ENCODE data around the gene RACK1. TPM values are rescaled to one million over a fixed set of nuclear protein-coding genes. Genes with fewer than 3 reads are reported as not detected.

RACK1 gene
- total and polyA plus RNA-seq, 2 of the 13 experiments (the other 11 are each of a cell fraction or from before 2014, with no cell fraction given), result 2,514 to 6,141 TPM

- TF ChIP-seq ZHX2 (IDR thresholded peaks at IDR 0.05; ENCODE audit: low read depth), result peak; percentile 93
- TF ChIP-seq ZHX2 (CRISPR knock-in tag; IDR thresholded peaks at IDR 0.05; ENCODE audit: borderline replicate concordance), result no peak
- peak; percentile 68 for TF ChIP-seq ZGPAT (CRISPR knock-in tag; IDR thresholded peaks at IDR 0.05)
- TF ChIP-seq PREB (CRISPR knock-in tag; IDR thresholded peaks at IDR 0.05), result no peak
- TF ChIP-seq CHD2 (IDR thresholded peaks at IDR 0.05; ENCODE audit: low read depth, low read length), result no peak
- 0 out of 2 replicates have a peak, but pooled peaks have one; percentile 6 for TF ChIP-seq KDM5B (CRISPR knock-in tag; IDR thresholded peaks at IDR 0.05; ENCODE audit: borderline replicate concordance)
- TF ChIP-seq ZSCAN21 (CRISPR knock-in tag; IDR thresholded peaks at IDR 0.05; ENCODE audit: borderline replicate concordance), result peak; percentile 77; the same call in 1 of the 2 replicates
- TF ChIP-seq ZNF12 (CRISPR knock-in tag; IDR thresholded peaks at IDR 0.05), result 0 out of 2 replicates have a peak, but pooled peaks have one; percentile 24
- no peak for TF ChIP-seq HHEX (CRISPR knock-in tag; IDR thresholded peaks at IDR 0.05)
- TF ChIP-seq ZNF274 (CRISPR knock-in tag; IDR thresholded peaks at IDR 0.05), result peak; percentile 46
- peak; percentile 93; the same call in 1 of the 2 replicates for TF ChIP-seq DNMT1 (CRISPR knock-in tag; IDR thresholded peaks at IDR 0.05)
- peak; percentile 74 for TF ChIP-seq ELF3 (CRISPR knock-in tag; IDR thresholded peaks at IDR 0.05)
- peak; percentile 85; the same call in 1 of the 2 replicates for TF ChIP-seq KLF11 (CRISPR knock-in tag; IDR thresholded peaks at IDR 0.05)
- TF ChIP-seq RFX3 (CRISPR knock-in tag; IDR thresholded peaks at IDR 0.05), result no peak
- TF ChIP-seq TGIF2 (CRISPR knock-in tag; IDR thresholded peaks at IDR 0.05), result peak; percentile 95
- peak; percentile 56; the same call in 1 of the 2 replicates for TF ChIP-seq ZMAT3 (CRISPR knock-in tag; conservative IDR thresholded peaks at IDR 0.05)
- peak; percentile 75; the same call in 1 of the 2 replicates for TF ChIP-seq NR2C2 (CRISPR knock-in tag; IDR thresholded peaks at IDR 0.05; ENCODE audit: borderline replicate concordance)
- peak in 1 of 2 experiments; percentile 78; a peak in 2 of 4 replicates for TF ChIP-seq KLF16 (CRISPR knock-in tag; IDR thresholded peaks at IDR 0.05)
- TF ChIP-seq ZNF574 (CRISPR knock-in tag; IDR thresholded peaks at IDR 0.05), result peak; percentile 99
- peak; percentile 73; the same call in 1 of the 2 replicates for TF ChIP-seq MYC (CRISPR knock-in tag; IDR thresholded peaks at IDR 0.05; ENCODE audit: borderline replicate concordance)
Measured at GRCh38 chr5:181260720-181261319, 17.1 kb upstream of the RACK1 start, which contains the start of gene TRIM52 (continued).

All from HepG2 (cell line).